Left cardiac atrium (tissue), 4 donors: ENCODE results near the gene TSPAN9. TPM values are rescaled to one million over a fixed set of nuclear protein-coding genes. Genes with fewer than 3 reads are reported as not detected.

Experiments used
- ATAC-seq, 2 donors: fragments of 200-7000 bp; cut with Tn5 transposase; one replicate each; pipeline ENCODE4 v1.9.1; 2020; ENCODE audit warnings: mild to moderate bottlenecking in 2 of 2, moderate library complexity in 2 of 2
- DNase-seq: peaks from one replicate; pipeline ENCODE4 v3.0.0-alpha.2; 2020
- intact Hi-C, 2 donors: fragments of 100-400 bp; cut with DNase I; formaldehyde crosslinking; loops; one replicate each; pipeline versions ENCODE4 v1.14.1 to v1.15.1; 2022 to 2023
- total RNA-seq, 2 donors: library from RNA; stranded (reverse); fragmentation: NEBNext Ultra II Directional; extraction: Animal tissue kit (Norgen Biotek cat#: 25700); gene quantifications; one replicate each; pipeline ENCODE4 v1.2.1, GENCODE V29; 2021
- donor health status: DM: no; HTN: yes; CAD: no.
- donor health status: DM: no; HTN: yes; CAD: no; lungs with severe emphysema.
- donor health status: DM: yes; HTN: yes; CAD: no.
- donor health status: Dilated cardiomyopathy.

TSPAN9 gene
- total RNA-seq, 2 donors from 2014 or later = 125 to 201 TPM

GRCh38 chr12:3277306-3277943 is 200.2 kb downstream of the TSPAN9 start:
- DNase-seq = no peak
- intact Hi-C loops = loop anchor here (5.0 to 10.0 kb wide), 3 partner anchors 73 to 205 kb away; no protein-coding TSS in a partner anchor
- ATAC-seq = no peak

- no peak for ATAC-seq
- intact Hi-C loops = loop anchor here (5.0 to 10.0 kb wide), 3 partner anchors 74 to 207 kb away; no protein-coding TSS in a partner anchor
- no peak for DNase-seq
These were observed 201.7 kb downstream of the TSPAN9 start for GRCh38 chr12:3278681-3279414.

- ATAC-seq = no peak
- no peak for DNase-seq
- intact Hi-C loops = loop anchor here (5.0 to 10.0 kb wide), 3 partner anchors 75 to 207 kb away; no protein-coding TSS in a partner anchor
These were observed 202.2 kb downstream of the TSPAN9 start for GRCh38 chr12:3279415-3279780.

- DNase-seq (no peak), ATAC-seq (no peak)
- intact Hi-C loops = loop anchor here (5.0 to 10.0 kb wide), 3 partner anchors 75 to 208 kb away; no protein-coding TSS in a partner anchor
These were observed 202.7 kb downstream of the TSPAN9 start for GRCh38 chr12:3279832-3280231.

- intact Hi-C loops = no loop called here
- ATAC-seq = no peak
- DNase-seq = no peak
These were observed 203.8 kb downstream of the TSPAN9 start for GRCh38 chr12:3280967-3281366.

- no peak for DNase-seq
- peak; percentile 47 to 82 for ATAC-seq
- intact Hi-C loops = no loop called here
These were observed 204.6 kb downstream of the TSPAN9 start for GRCh38 chr12:3281588-3282383.

- ATAC-seq (no peak), DNase-seq (no peak)
- intact Hi-C loops = no loop called here
These were observed 205.1 kb downstream of the TSPAN9 start for GRCh38 chr12:3282384-3282670.

GRCh38 chr12:3283137-3283680 is 206.0 kb downstream of the TSPAN9 start:
- no peak for ATAC-seq
- DNase-seq = no peak
- intact Hi-C loops = no loop called here

- DNase-seq = no peak
- intact Hi-C loops = no loop called here
- no peak for ATAC-seq
These were observed 207.2 kb downstream of the TSPAN9 start for GRCh38 chr12:3284405-3284804.

- no peak for DNase-seq
- intact Hi-C loops = no loop called here
- no peak for ATAC-seq
These were observed 208.4 kb downstream of the TSPAN9 start for GRCh38 chr12:3285570-3285969.

GRCh38 chr12:3288690-3289089 is 211.5 kb downstream of the TSPAN9 start:
- intact Hi-C loops = no loop called here
- ATAC-seq (no peak), DNase-seq (no peak)

GRCh38 chr12:3289702-3290101 is 212.5 kb downstream of the TSPAN9 start:
- no peak for ATAC-seq
- intact Hi-C loops = no loop called here

GRCh38 chr12:3291939-3292338 is 214.8 kb downstream of the TSPAN9 start:
- intact Hi-C loops = no loop called here
- DNase-seq = no peak
- no peak for ATAC-seq

More at GRCh38 chr12:3289702-3290101, 212.5 kb downstream of the TSPAN9 start:
- no peak for DNase-seq

GRCh38 chr12:3292677-3293412 is 215.7 kb downstream of the TSPAN9 start:
- intact Hi-C loops = no loop called here
- no peak for ATAC-seq
- no peak for DNase-seq

- intact Hi-C loops = no loop called here
- ATAC-seq (peak; percentile 16 to 19), DNase-seq (no peak)
These were observed 216.4 kb downstream of the TSPAN9 start for GRCh38 chr12:3293446-3294161.

- peak; percentile 3 to 18 for ATAC-seq
- intact Hi-C loops = no loop called here
- DNase-seq = no peak
These were observed 217.3 kb downstream of the TSPAN9 start for GRCh38 chr12:3294481-3294911.

GRCh38 chr12:3295225-3295624 is 218.0 kb downstream of the TSPAN9 start:
- ATAC-seq = no peak
- DNase-seq = no peak
- intact Hi-C loops = no loop called here

GRCh38 chr12:3295646-3296408 is 218.6 kb downstream of the TSPAN9 start:
- ATAC-seq = peak; percentile 30 to 49
- DNase-seq = peak; percentile 83
- intact Hi-C loops = no loop called here
